GM18907 (cell line): ENCODE results near the gene RALGAPB.
"Not testable (repeated sequence)": the region's sequence is repeated elsewhere in the genome, so short reads cannot be mapped to it uniquely, and the experiment has no call there.

Experiments
- ATAC-seq: cut with Tn5 transposase; IDR thresholded peaks from one replicate; pipeline ENCODE4 v1.9.1; 2021; ENCODE audit warnings: mild to moderate bottlenecking, moderate library complexity; ENCODE audit not compliant: unreplicated experiment

Gene RALGAPB

GRCh38 chr20:38479596-38479995 lies 7.0 kb downstream of the RALGAPB start:
- no peak for ATAC-seq

- no peak for ATAC-seq
These were observed 12.4 kb downstream of the RALGAPB start for GRCh38 chr20:38485041-38485440.

GRCh38 chr20:38489181-38489580 lies 16.5 kb downstream of the RALGAPB start:
- ATAC-seq: no peak

GRCh38 chr20:38497246-38497935 lies 24.7 kb downstream of the RALGAPB start:
- no peak for ATAC-seq

GRCh38 chr20:38498909-38499308 lies 26.3 kb downstream of the RALGAPB start:
- ATAC-seq: no peak

- ATAC-seq: no peak
These were observed 26.7 kb downstream of the RALGAPB start for GRCh38 chr20:38499366-38499765.

GRCh38 chr20:38501858-38502436 lies 29.3 kb downstream of the RALGAPB start:
- ATAC-seq: no peak

- ATAC-seq: no peak
These were observed 31.9 kb downstream of the RALGAPB start for GRCh38 chr20:38504368-38505090.

GRCh38 chr20:38505091-38505455 lies 32.4 kb downstream of the RALGAPB start:
- ATAC-seq: no peak

GRCh38 chr20:38511726-38512125 lies 39.1 kb downstream of the RALGAPB start:
- ATAC-seq: not testable (repeated sequence)

- ATAC-seq: no peak
These were observed 41.5 kb downstream of the RALGAPB start for GRCh38 chr20:38514185-38514584.

- no peak for ATAC-seq
These were observed 42.3 kb downstream of the RALGAPB start for GRCh38 chr20:38514947-38515346.

- no peak for ATAC-seq
These were observed 43.0 kb downstream of the RALGAPB start for GRCh38 chr20:38515631-38516030.

- ATAC-seq: no peak
These were observed 46.8 kb downstream of the RALGAPB start for GRCh38 chr20:38519426-38519825.

GRCh38 chr20:38520261-38520660 lies 47.6 kb downstream of the RALGAPB start:
- no peak for ATAC-seq

- ATAC-seq: no peak
These were observed 51.1 kb downstream of the RALGAPB start for GRCh38 chr20:38523697-38524096.

GRCh38 chr20:38528167-38528566 lies 55.5 kb downstream of the RALGAPB start:
- ATAC-seq: no peak

GRCh38 chr20:38531021-38531420 lies 58.4 kb downstream of the RALGAPB start:
- no peak for ATAC-seq

GRCh38 chr20:38534756-38535155 lies 62.1 kb downstream of the RALGAPB start:
- no peak for ATAC-seq

GRCh38 chr20:38536310-38536709 lies 63.7 kb downstream of the RALGAPB start:
- no peak for ATAC-seq

GRCh38 chr20:38537176-38537575 lies 64.5 kb downstream of the RALGAPB start:
- ATAC-seq: no peak

- no peak for ATAC-seq
These were observed 66.1 kb downstream of the RALGAPB start for GRCh38 chr20:38538789-38539188.
